Inflammatory macrophage (primary cell): ENCODE results near the gene ZNF618.

Experiments
- DNase-seq, 2 donors: peaks; one replicate each; pipeline ENCODE4 v3.0.0-alpha.2; 2020 to 2022

Gene ZNF618

DNA sequence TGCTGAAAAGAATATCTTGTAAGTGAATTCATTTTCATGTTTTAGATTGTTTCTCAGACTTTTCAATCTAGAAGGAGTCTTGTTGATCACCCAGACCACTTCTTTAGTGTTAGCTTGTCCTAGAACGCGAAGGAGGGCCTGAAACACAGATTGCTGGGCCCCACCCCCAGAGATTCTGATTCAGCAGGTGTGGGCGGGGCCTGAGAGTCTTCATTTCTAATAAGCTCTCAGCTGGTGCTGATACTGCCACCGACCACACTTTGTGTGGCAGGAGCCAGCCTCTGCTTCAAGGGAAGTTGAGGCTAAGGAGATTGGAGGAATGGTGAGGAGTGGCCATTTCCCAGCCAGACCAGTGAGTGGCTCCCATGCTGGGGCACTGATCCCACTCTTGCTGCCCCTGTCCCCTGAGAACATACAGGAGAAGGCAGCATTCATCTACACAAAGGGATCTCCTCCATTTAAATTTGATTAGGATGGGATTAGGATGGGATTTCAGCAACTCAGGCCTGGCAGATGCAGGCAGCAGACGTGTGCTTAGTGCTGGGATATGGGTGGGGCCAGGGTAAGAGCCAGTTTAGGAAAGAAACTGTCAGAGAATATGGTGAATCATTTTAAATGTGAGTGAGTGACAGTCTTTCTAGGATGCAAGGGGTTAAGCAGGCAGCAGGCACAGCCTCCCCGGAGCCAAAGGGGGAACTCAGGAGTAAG lies 35.9 kb downstream of the ZNF618 start:
- DNase-seq: no peak

DNA sequence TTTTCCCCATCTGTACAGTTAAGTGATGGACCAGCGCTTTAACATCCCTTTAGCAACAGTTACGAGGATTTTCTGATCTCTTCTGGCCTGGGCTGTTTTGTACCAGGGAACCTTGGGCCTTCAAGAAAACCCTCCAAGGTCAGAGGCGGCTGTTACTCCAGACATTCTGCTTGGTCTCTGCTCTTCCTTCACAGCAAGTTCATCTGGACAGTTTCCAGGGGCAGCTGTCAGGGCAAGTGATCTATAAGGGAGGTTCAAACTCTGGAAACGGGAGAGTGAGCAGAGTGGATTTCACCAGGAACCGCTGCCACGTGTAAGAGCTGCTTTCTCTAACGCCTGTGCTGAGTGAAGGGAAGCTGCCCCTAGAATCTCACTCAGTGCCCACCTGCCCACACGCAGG lies 36.7 kb downstream of the ZNF618 start:
- no peak for DNase-seq

DNA sequence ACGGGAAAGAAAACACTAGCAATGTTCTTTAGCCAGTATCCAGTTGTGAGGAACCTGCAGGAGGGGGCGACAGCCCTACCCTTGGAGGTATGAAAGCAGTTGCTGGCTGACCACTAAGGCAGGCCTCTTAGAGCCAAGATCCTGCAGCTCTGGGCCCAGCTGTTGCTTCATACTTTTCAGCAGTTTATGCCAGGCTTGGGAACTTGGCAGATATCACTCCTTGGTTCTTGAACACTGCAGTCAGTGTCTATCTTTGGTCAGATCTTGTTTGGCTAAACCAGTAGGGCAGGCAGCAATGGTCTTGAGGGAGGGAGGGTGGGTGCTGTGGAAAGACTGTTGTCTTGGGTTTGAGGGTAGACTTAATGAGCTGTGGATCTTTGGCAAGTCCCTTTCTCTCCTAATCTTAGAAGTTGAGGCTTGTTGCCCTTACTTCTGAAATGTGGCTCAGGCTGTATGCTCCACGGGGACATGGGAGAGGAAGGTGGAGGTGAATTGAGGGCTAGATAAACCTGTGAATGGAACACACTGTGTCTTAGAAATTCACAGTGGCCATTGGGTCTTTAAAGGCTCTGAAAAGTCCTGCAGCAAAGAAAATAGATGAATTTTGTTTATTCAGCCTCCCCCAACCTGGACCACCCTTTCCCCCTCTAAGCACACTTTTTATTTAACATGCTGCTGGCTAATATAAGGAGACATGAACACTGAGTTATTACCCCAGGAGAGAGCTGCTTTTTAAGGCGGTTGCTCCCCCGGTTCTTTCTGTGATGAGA lies 37.5 kb downstream of the ZNF618 start:
- DNase-seq: no peak

DNA sequence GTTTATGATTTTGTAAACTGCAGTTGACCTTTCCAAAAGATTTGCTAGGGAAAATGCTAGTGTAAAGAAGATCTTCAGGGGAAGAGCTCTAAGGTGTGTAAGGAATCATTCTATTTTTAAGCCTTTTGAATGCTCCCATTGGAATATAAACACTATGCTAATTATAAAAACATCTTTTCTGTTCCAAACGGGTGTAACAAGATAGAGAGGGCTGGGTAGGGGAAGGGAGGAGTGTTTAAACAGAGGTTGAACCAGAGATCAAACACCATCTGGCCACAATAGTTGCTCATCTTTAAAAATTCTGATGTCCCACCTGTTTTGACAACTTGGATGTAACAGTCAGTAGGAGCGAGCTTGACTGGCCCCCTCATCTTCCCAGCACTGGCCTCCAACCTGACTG lies 38.4 kb downstream of the ZNF618 start:
- DNase-seq: no peak

DNA sequence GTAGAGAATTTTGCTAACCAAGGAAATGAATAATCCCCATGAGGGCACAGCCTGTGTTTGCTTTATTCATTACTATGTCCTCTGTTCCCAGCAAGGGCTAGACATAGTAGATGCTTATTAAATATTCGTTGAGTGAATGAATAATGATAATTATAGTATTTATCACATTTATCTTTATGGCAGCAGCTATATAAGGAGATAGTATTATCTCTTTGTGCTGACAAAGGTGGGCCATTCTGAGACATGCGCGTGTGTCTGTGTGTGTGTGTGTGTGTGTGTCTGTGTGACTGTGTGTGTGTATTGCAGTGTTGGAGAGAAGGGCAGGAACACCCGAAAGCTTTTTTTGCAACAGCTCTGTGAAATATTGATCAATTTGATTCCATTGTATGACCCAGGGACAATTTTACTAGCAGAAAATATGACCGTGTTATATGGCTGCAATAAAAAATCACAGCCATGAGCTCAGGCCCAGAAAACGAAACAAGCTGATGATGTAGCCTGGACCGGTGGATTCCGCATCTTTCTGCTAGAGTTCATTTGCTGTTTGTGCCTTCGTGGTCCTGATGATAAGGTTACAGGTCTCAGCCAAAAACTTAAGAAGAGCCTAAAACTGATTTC lies 39.8 kb downstream of the ZNF618 start:
- DNase-seq: no peak

DNA sequence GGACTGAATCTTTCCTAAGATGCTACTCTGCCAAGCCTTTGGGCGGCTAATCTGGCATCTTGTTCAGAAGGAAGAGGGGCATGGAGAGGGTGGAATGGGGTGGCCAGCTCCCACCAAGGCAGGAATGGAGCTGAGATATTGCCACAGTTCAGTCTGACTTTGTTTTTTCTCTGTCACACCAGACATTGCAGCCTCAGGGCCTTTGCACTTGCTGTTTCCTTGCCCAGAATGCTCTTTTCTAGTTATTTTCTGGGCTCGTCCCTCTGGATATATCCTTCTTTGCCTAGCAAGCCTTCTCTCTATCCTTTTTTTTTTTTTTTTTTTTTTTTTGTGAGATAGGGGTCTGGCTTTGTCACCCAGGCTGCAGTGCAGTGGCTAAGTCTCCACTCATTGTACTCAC lies 40.8 kb downstream of the ZNF618 start:
- DNase-seq: no peak

DNA sequence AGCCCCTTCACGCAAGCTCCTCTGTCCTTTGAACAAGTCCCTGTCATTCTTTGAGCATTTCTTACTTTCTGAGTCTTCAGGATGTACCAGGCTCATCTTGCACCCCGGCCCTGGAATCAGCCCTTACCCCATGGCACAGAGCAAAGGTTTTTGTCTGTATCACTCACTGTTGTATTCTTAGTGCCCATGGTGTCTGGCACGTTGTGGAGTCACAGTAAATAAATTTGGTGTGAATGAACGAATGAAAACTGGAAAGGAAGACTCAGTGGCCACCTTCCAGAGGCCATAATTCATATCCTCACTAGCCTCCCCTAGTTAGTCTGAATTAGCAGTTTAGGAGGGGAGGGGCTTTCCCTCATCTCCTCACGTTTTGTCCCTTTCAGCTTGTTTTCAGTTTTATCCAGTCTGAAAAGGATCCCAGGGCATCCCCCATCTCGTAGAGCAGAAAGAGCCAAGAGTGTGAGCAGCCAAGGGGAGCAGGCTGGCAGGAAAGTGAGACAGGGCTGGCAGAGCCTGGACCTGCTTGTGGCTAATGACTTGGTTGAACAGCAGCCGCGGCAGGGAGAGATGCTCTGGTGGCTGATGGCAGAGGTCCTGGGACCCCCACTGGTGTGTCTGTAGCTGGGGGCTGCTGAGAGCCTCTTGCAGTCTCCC lies 42.7 kb downstream of the ZNF618 start:
- no peak for DNase-seq

DNA sequence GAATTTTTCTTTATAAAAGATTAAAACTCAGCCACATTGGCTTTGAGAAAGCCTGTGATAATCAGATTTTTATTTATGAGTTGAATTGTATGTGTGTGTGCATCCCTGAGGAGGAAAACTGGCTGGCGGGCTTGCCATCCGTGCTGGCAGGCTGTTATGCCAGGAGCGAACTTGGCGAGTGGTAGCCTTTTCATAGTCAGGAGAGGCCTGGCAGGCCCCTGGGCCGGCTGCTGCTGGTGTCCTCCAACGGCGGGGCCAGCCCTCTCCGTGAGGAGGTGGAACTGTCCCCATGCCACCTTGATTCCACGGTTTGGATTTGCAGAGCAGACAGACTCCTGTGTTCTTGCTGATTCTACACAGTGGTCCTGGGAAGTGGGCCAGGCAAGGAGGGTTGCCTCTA lies 43.3 kb downstream of the ZNF618 start:
- no peak for DNase-seq

DNA sequence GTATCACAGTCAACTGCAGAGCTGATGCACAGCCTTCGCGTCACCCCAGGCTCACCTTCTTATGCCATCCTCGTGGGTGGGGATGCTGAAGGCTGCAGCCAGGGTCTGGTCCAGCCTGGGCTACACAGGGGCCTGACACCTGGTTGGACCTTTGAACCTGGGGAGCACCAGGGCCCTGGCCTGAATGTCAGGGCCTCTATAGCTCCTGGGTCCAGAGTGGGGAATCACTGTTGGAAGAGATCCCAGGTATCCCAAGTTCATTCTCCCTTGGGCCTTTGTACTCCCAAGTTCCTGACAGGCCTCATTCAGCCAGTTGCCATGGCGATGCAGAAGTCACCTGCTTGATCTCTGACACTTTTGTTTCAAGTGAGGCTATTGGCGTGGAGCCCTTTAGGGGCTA lies 43.8 kb downstream of the ZNF618 start:
- DNase-seq: no peak

DNA sequence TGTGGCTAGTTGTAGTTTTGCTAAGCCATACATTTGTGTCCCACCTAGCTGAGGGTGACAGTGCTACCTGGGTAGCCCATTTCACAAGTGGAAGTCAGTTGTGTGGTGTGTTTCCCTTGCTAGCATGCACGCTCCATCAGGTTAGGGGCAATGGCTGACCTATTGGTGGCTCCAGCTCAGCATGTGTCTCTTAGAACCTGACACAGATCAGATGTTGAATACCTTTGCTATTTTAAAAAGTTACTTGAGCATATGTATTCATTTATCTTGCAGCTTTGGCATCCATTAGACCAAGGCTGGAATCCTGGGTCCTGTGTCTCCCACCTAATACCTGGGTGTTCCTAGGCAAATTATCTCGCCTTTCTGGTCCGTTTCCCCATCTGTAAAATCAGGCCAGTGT lies 44.8 kb downstream of the ZNF618 start:
- DNase-seq: no peak

DNA sequence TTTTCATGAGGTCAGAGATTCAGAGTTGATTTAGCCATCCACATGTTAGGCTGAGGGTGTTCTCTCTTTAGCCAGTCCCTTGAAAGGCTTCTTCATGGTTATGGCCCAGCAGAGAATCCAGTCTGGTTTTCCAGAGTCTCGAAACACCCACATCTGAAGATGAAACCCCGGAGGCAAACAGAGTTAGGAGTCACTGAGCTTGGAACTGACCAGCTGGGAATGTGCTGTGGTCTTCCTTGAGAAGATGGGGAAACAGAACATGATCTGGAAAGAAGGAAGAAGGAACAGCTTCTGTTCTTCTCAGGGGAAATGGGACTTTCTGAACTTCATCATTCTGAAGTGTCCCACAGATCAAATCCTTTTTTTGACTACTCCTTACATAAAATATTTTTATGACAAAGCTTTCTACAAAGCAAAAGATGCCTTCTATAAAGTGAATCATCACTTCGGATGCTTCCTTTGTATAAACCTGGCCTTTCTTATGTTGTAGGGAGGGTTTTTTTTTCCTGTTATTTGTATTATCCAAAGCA lies 45.4 kb downstream of the ZNF618 start:
- DNase-seq: no peak

DNA sequence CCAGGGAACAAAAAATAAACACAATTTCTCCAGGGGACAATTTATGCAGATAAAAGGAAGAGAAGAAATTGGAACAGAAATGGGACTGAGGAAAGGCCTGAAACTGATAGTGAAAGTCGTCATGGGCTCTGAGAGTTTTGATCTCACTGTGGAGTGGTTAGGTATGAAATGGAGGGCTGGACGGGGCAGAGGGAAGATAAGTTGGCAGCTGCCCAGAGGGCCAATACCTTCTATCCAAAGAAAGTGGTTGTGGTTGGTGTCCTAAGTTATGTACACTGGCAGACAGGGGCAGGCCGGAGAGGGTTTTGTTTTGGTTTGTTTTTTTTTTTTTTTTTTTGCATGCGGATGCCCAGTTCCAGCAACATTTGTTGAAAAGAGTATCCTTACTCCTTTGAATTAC lies 46.1 kb downstream of the ZNF618 start:
- no peak for DNase-seq

DNA sequence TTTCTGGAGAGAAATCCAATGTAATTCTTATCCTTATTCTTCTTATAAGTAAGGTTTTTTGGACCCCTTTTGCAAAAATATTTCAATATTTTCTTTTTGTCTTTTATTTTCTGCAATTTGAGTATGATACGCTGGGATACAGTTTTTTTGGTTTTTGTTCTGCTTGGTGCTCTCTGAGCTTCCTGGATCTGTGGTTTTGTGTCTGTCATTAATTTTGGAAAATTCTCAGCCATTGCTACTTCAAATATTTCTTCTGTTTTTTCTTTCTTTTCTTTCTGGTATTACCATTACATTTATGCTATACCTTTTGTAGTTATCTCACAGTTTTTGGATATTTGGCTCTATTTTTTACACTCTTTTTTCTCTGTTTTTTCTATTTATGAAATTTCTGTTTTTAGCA lies 50.1 kb downstream of the ZNF618 start:
- DNase-seq: no peak

DNA sequence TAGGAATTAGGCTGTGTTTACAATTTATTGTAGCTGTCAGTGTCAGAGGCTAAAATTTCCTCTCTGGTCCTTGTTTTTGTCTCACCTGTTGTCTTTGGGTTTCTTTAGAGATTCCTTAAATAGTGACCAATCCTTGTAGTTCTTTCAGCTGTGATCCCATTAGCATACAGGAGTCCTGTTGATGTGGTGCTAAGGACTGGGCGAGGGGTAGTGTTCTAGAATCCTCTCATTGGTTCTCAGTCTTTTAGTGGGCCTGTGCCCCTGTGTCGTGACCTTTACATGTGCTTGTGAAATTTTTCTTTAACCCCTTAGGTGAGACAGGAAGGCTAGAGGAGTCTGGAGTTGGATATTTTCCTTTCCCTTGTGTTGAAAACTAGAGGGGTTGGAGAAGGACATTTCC lies 51.2 kb downstream of the ZNF618 start:
- no peak for DNase-seq

DNA sequence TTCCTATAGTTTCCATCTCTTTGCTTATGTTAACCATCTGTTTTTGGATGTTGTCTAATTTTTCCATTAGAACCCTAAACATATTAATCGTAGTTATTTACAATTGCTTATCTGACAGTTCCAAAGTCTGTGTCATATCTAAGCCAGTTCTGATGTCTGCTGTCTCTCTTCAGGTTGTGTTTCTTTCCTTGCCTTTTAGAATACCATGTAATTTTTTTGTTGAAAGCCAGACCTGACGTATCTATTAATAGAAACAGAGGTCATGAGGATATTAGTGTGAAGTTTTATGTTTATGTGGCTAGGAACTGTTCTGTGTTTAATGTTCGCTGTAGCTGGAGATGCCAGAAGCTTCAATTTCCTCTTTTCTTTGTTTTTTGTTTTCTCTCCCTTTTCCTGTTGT lies 52.2 kb downstream of the ZNF618 start:
- DNase-seq: no peak

DNA sequence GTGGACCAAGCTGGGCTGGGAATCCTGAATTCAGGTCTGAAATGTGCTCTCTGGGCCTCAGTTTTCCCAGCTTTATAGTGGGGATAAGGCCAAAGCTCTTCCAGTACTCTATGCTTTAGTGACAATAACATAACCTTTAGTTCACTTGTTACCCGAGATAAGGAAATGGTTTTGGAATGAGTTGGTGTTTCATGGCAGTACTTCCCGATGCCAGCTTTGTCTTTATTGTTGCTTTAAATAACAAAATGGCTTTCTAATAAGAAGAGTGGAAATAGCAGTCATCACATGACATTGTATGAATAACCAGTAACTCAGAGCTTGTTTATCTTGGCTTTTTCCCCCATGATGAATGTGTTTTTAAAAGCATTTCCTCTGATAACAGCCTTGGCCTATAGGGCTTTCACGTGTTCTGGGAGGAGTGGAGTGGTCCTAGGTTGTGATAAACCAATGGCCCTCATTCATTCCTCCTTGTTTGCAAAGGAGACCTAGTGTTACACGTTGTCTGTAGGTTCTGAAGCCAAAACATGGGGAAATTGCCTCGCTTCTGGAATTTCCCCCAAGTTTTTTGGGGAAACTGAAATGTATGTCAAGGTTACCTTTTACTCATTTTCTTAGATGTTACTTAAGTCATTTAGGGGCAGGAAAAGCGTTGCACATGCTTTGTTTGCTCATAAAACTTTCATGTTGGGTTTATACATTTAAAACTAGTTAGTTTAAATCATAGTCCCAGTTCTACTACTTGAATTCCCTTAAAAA lies 53.7 kb downstream of the ZNF618 start:
- DNase-seq: no peak

DNA sequence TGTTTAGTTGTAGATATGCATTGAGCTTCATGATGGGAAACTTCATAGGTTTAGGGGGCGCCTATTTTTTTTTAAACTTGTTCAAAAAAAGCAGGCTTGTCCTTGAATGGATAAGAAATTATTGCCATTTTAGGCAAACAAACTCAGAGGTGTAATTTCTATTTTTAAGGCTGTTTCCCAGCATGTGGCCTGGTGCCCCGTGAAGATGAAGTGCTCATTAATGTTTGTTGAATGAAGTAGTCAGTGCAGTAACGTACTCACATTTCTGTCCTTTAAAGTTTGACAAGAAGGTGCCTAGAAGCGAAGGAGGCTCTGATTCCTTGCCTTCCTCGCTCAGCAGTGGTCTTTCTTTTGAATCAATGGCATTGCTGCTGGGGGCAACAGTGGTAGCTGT lies 54.3 kb downstream of the ZNF618 start:
- no peak for DNase-seq

DNA sequence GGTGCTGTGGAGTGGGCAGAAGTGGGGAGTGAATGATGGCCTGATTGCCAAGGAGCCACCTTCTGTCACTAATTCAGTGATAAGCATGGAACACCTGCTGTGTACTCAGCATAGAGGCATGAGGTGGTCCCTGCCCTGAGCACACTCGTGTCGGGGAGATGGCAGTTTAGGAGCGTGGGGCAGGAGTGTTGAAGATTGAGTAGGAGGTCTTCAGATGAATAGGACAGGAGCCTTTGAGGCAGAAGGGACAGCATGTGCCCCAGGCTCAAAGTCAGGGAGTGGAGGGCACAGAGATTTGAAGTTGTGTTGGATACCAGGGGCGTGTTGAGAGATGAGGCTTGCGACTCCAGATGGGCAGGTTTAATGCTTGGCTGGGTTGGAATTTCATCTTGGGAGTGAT lies 55.0 kb downstream of the ZNF618 start:
- DNase-seq: no peak

DNA sequence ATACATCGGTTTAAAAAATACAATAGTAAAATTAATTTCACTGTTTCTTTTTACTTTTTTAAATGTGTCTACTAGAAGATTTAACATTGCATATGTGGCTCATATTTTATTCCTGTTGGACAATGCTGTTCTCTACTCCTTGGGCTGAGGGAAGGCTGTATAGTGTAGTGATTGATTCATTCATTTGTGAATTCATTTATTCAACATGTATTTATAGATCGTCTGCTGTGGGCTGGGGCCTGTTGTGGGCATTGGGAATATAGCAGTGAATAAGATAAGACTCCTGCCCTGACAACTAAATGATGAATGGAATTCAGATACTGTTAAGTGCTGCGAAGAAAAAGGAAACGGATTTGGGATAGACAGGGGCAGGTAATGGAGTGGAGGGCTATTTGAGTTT lies 55.7 kb downstream of the ZNF618 start:
- DNase-seq: no peak

DNA sequence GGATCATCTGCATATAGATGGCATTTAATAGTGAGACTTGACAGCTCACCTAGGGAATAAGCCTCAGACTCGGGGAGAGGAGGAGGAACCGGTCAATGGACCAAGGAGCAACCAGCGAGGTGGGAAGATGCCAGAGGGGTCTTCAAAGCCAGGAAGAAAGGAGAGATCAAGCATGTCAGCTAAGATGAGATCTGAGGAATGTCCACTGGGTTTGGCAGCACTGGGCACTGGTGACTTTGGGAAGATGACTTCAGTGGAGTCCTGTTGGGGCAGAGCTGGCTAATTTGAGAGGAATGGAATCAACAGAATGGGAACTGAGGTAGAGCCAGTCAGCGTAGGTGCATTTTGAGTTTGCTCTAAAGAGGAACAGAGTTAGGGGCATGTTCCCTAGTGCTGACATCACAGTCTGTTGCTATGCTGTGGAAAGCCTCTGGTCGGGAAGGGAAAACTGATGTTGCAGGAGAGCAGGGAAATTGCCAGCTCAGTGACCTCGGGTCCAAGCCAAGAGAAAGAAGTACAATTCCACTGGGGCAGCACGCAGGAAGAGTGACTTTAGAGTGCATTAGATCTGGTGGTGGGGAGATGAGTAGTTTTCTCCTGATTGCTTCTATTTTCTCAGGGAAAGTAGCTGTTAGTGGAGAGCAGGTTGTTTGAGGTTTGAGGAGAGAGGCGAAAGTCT lies 56.9 kb downstream of the ZNF618 start:
- DNase-seq: no peak

DNA sequence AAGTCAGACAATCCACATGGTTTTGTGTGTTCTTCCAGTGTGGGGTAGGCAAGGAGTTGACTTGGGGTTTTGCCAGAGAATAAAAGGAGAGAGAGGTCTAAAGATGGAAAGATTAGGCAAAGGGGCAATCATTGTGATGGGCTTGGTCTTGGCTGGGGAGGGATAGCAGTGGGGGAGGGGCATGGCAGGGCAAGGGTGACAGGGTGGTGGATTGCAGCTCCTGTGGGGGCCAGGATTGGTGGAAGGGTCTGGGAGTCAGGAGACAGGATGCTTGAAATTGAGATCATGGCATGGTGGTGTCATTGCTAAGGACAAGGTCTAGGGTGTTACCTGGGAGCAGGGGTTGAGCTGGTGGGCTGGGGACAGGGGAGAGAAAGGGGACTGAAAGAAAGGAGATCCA lies 57.6 kb downstream of the ZNF618 start:
- DNase-seq: no peak
